OCI-LY3 (cell line): ENCODE results near the gene FMNL2.

Experiments
- H2AFZ ChIP-seq: fragments of 200-600, 300-600 bp; shearing (Covaris generic); 2 replicates; pipeline ENCODE4 v1.6.0; 2014; ENCODE audit warnings: antibody characterized with exemption, low read depth, low read length
- H3K27ac ChIP-seq: fragments of 200-600, 300-600 bp; sonication (generic); 2 replicates; pipeline ENCODE4 v1.5.1; 2014; ENCODE audit warnings: mild to moderate bottlenecking, low read length, moderate library complexity, mixed read lengths
- H3K27me3 ChIP-seq: fragments of 200-600, 300-600 bp; sonication (generic); 2 replicates; pipeline ENCODE4 v1.6.1; 2014; ENCODE audit warnings: low read depth, low read length, mixed read lengths
- H3K36me3 ChIP-seq: fragments of 200-600, 300-600 bp; sonication (generic); replicated peaks from 2 replicates; pipeline ENCODE3; 2014; ENCODE audit warnings: low read depth, low read length, mixed read lengths
- H3K4me1 ChIP-seq: fragments of 300-600, 200-600 bp; sonication (generic); 2 replicates; pipeline ENCODE4 v1.6.1; 2014; ENCODE audit warnings: low read length, mixed read lengths
- H3K4me2 ChIP-seq: fragments of 200-600, 300-600 bp; sonication (generic); 2 replicates; pipeline ENCODE4 v1.6.1; 2014; ENCODE audit warnings: low read length, mixed read lengths
- H3K4me3 ChIP-seq: fragments of 300-600, 200-600 bp; sonication (generic); 2 replicates; pipeline ENCODE4 v1.5.1; 2014; ENCODE audit warnings: antibody characterized with exemption, mild to moderate bottlenecking, low read length, moderate library complexity
- H3K79me2 ChIP-seq: fragments of 300-600, 200-600 bp; shearing (Covaris generic); 2 replicates; pipeline ENCODE4 v1.6.1; 2014; ENCODE audit warnings: mild to moderate bottlenecking, low read length, mixed read lengths
- H3K9ac ChIP-seq: fragments of 300-600, 200-600 bp; shearing (Covaris generic); 2 replicates; pipeline ENCODE4 v1.6.0; 2014; ENCODE audit warnings: mild to moderate bottlenecking, low read length, moderate library complexity
- H3K9me3 ChIP-seq: fragments of 200-600, 300-600 bp; shearing (Covaris generic); 2 replicates; pipeline ENCODE4 v1.6.1; 2014; ENCODE audit warnings: low read length, mixed read lengths; ENCODE audit not compliant: insufficient read depth
- H4K20me1 ChIP-seq: fragments of 200-600, 300-600 bp; sonication (generic); 2 replicates; pipeline ENCODE4 v1.6.1; 2016; ENCODE audit warnings: low read length, mixed read lengths; ENCODE audit not compliant: insufficient read depth
- CTCF ChIP-seq: fragments of 200-600, 300-600 bp; sonication (generic); IDR thresholded peaks from 2 replicates; pipeline ENCODE4 v1.5.1; 2014; ENCODE audit warnings: antibody characterized with exemption, low read length, low read depth
- EZH2phosphoT487 ChIP-seq: fragments of 200-600 bp; shearing (Covaris generic); IDR thresholded peaks from 2 replicates; pipeline ENCODE4 v1.6.1; 2018; ENCODE audit warnings: antibody characterized with exemption, mixed run types, low read depth

FMNL2 gene

GRCh38 chr2:152609699-152610098, 274.7 kb downstream of the FMNL2 start:
- TF ChIP-seq EZH2phosphoT487 (no peak), CTCF (no peak)
- no peak overlapping the region for H3K27ac ChIP-seq
- no peak overlapping the region for H3K4me2 ChIP-seq
- peaks cover 38% of the 10 kb centered on the region for H3K4me1 ChIP-seq
- H3K27me3 ChIP-seq = no peaks in the 10 kb centered on the region
- no peaks in the 10 kb centered on the region for H3K36me3 ChIP-seq
- no peaks in the 10 kb centered on the region for H4K20me1 ChIP-seq
- H3K79me2 ChIP-seq = no peaks in the 10 kb centered on the region
- H3K4me3 ChIP-seq = no peak overlapping the region
- no peak overlapping the region for H2AFZ ChIP-seq
- H3K9me3 ChIP-seq = no peaks in the 10 kb centered on the region
- no peak overlapping the region for H3K9ac ChIP-seq

DNA sequence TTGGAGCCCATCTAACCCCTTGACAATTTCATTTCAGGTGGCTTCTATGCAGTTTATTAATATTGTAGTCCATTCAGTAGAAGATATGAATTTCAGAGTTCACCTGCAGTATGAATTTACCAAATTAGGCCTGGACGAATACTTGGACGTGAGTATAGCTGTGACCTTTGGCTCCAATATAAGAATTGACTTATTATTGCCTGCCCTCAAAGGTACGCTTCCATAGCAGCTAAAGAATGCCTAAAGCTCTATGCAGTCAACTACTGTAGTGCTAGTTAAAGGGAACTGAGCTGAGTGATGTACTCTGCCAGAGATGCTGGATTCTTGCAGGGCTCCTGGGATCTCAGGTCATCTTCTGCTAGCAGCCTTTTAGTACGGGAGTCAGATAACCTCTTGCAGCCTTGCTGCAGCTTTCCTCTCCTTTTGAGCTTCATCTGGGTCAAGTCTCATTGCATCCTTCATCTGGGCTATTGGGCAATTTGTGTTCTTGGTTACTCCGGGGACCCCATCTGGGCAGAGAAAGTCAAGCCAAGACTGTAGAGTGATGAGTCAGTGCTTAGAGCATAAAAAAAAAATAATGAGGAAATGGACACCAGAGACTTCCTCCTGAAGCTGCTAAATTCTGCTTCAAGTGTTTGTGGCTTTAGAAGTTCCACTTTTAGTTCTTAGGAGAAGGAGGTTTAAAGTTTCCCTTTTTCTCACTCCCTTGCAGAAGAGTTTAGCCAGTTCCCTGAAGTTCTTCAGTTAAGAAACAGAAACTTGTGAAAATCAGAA, 276.7 kb downstream of the FMNL2 start:
- Histone ChIP-seq H3K9me3 (no peaks in the 10 kb centered on the region), H4K20me1 (no peaks in the 10 kb centered on the region), H3K27me3 (no peaks in the 10 kb centered on the region), H2AFZ (no peak overlapping the region), H3K4me2 (peak overlapping the region; percentile 81), H3K4me3 (peak overlapping the region; percentile 58), H3K4me1 (peaks cover 51% of the 10 kb centered on the region), H3K79me2 (no peaks in the 10 kb centered on the region), H3K27ac (peak overlapping the region; percentile 92), H3K36me3 (no peaks in the 10 kb centered on the region), H3K9ac (peak overlapping the region; percentile 43; the same call in 1 of the 2 replicates)
- TF ChIP-seq CTCF (peak; percentile 32), EZH2phosphoT487 (no peak)

- peak overlapping the region; percentile 58; the same call in 1 of the 2 replicates for H3K4me3 ChIP-seq
- H3K79me2 ChIP-seq = no peaks in the 10 kb centered on the region
- H4K20me1 ChIP-seq = no peaks in the 10 kb centered on the region
- no peaks in the 10 kb centered on the region for H3K9me3 ChIP-seq
- TF ChIP-seq CTCF = no peak
- no peak for TF ChIP-seq EZH2phosphoT487
- H3K4me1 ChIP-seq = peaks cover 51% of the 10 kb centered on the region
- H3K4me2 ChIP-seq = peak overlapping the region; percentile 81
- H3K27me3 ChIP-seq = no peaks in the 10 kb centered on the region
- H3K36me3 ChIP-seq = no peaks in the 10 kb centered on the region
- no peak overlapping the region for H2AFZ ChIP-seq
- H3K27ac ChIP-seq = peak overlapping the region; percentile 92
- H3K9ac ChIP-seq = peak overlapping the region; percentile 17; the same call in 1 of the 2 replicates
These were observed 278.3 kb downstream of the FMNL2 start for GRCh38 chr2:152613235-152613634.

GRCh38 chr2:152615177-152615576, 280.2 kb downstream of the FMNL2 start:
- H3K27me3 ChIP-seq = no peaks in the 10 kb centered on the region
- H3K4me2 ChIP-seq = no peak overlapping the region
- peaks cover 44% of the 10 kb centered on the region for H3K4me1 ChIP-seq
- H3K79me2 ChIP-seq = no peaks in the 10 kb centered on the region
- no peaks in the 10 kb centered on the region for H3K36me3 ChIP-seq
- no peaks in the 10 kb centered on the region for H4K20me1 ChIP-seq
- H3K27ac ChIP-seq = no peak overlapping the region
- no peak overlapping the region for H2AFZ ChIP-seq
- H3K9ac ChIP-seq = no peak overlapping the region
- TF ChIP-seq EZH2phosphoT487 = no peak
- H3K4me3 ChIP-seq = no peak overlapping the region
- H3K9me3 ChIP-seq = no peaks in the 10 kb centered on the region
